IPS-11a (cell line): ENCODE measurements around the gene ZBTB12.
"Not testable (repeated sequence)": the region's sequence is repeated elsewhere in the genome, so short reads cannot be mapped to it uniquely, and the experiment has no call there.

Experiments used
- H3K4me3 ChIP-seq: one replicate; pipeline ENCODE4 v1.5.1; 2013; ENCODE audit warnings: low read depth, low read length, control low read depth

The ZBTB12 gene

GRCh38 chr6:31851980-31852718 lies 49.7 kb downstream of the ZBTB12 start:
- H3K4me3 ChIP-seq = not testable (repeated sequence)

GRCh38 chr6:31851485-31851832 lies 50.4 kb downstream of the ZBTB12 start:
- no peak overlapping the region for H3K4me3 ChIP-seq

DNA sequence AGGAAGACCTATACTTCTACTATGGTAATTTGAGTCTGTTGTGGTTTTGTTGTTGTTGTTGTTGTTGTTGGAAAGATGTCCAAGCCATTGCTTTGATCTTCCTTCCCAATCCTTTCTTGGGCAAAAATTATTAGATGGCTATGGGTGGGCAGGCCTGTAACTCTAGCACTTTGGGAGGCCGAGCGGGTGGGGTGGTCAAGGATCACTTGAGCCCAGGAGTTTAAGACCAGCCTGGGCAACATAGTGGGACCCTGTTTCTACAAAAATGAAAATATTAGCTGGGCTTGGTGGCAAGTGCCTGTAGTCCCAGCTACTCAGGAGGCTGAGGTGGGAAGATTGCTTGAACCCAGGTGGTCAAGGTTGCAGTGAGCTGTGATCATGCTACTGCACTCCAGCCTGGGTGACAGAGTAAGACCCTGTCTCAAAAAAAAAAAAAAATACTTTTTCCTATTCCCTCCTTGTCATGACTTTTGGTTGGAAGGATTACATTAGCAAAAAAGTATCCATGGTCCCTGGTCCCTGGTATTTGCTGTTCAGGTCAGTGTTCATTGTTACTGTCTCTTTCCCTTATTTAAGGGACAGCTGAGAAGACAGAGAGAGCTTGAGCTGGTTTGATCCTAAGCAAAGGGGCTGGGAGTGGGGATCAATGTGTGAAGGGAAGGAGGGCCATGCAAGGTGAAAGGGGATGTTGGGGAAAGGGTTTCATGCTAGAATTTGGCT lies 51.0 kb downstream of the ZBTB12 start:
- no peak overlapping the region for H3K4me3 ChIP-seq
